MM.1S (cell line): ENCODE measurements around the gene GLB1L3.

Experiments used
- EZH2 ChIP-seq: fragments of 300-600 bp; sonication (generic); optimal IDR thresholded peaks from 2 replicates; pipeline ENCODE3; 2017; ENCODE audit warnings: low read depth, mild to moderate bottlenecking, antibody characterized with exemption, low read length, mixed read lengths
- EZH2phosphoT487 ChIP-seq: fragments of 300-600 bp; sonication (generic); IDR thresholded peaks from 2 replicates; pipeline ENCODE4 v1.6.1; 2018; ENCODE audit warnings: antibody characterized with exemption, low read length
- TF ChIP-seq, protein P1 (sequence below): fragments of 300-600 bp; sonication (generic); IDR thresholded peaks from 2 replicates; pipeline ENCODE4 v1.5.1; 2016; ENCODE audit warnings: antibody characterized with exemption, low read length, mixed read lengths

- TF ChIP-seq, protein P1, sequence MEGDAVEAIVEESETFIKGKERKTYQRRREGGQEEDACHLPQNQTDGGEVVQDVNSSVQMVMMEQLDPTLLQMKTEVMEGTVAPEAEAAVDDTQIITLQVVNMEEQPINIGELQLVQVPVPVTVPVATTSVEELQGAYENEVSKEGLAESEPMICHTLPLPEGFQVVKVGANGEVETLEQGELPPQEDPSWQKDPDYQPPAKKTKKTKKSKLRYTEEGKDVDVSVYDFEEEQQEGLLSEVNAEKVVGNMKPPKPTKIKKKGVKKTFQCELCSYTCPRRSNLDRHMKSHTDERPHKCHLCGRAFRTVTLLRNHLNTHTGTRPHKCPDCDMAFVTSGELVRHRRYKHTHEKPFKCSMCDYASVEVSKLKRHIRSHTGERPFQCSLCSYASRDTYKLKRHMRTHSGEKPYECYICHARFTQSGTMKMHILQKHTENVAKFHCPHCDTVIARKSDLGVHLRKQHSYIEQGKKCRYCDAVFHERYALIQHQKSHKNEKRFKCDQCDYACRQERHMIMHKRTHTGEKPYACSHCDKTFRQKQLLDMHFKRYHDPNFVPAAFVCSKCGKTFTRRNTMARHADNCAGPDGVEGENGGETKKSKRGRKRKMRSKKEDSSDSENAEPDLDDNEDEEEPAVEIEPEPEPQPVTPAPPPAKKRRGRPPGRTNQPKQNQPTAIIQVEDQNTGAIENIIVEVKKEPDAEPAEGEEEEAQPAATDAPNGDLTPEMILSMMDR = no peak
- TF ChIP-seq EZH2 (no peak), EZH2phosphoT487 (no peak)
Observed at GRCh38 chr11:134349802-134350355, 73.7 kb downstream of the GLB1L3 start.
